ENCODE data around the gene NRXN3.

NRXN3 gene

GRCh38 chr14:79699206-79699605 is 1529.0 kb downstream of the NRXN3 start:
- no peak for DNase-seq (ENCODE audit: low spot score)

- no peak for DNase-seq (ENCODE audit: low spot score)
These were observed 1531.2 kb downstream of the NRXN3 start for GRCh38 chr14:79701371-79701770.

- DNase-seq (ENCODE audit: low spot score): no peak
These were observed 1532.0 kb downstream of the NRXN3 start for GRCh38 chr14:79702197-79702596.

- no peak for DNase-seq (ENCODE audit: low spot score)
These were observed 1533.0 kb downstream of the NRXN3 start for GRCh38 chr14:79703209-79703608.

GRCh38 chr14:79704041-79704807 is 1534.1 kb downstream of the NRXN3 start:
- no peak for DNase-seq (ENCODE audit: low spot score)

- no peak for DNase-seq (ENCODE audit: low spot score)
These were observed 1535.1 kb downstream of the NRXN3 start for GRCh38 chr14:79705126-79705894.

GRCh38 chr14:79706382-79706781 is 1536.2 kb downstream of the NRXN3 start:
- DNase-seq (ENCODE audit: low spot score): no peak

GRCh38 chr14:79708426-79709388 is 1538.5 kb downstream of the NRXN3 start:
- no peak for DNase-seq (ENCODE audit: low spot score)

GRCh38 chr14:79709573-79709972 is 1539.4 kb downstream of the NRXN3 start:
- DNase-seq (ENCODE audit: low spot score): no peak

GRCh38 chr14:79712302-79712950 is 1542.3 kb downstream of the NRXN3 start:
- DNase-seq (ENCODE audit: low spot score): no peak

GRCh38 chr14:79721399-79722084 is 1551.4 kb downstream of the NRXN3 start:
- no peak for DNase-seq (ENCODE audit: low spot score)

GRCh38 chr14:79724934-79725717 is 1555.0 kb downstream of the NRXN3 start:
- DNase-seq (ENCODE audit: low spot score): no peak

- no peak for DNase-seq (ENCODE audit: low spot score)
These were observed 1557.7 kb downstream of the NRXN3 start for GRCh38 chr14:79727900-79728299.

GRCh38 chr14:79728331-79728730 is 1558.2 kb downstream of the NRXN3 start:
- DNase-seq (ENCODE audit: low spot score): no peak

GRCh38 chr14:79729731-79730130 is 1559.6 kb downstream of the NRXN3 start:
- DNase-seq (ENCODE audit: low spot score): no peak

- DNase-seq (ENCODE audit: low spot score): no peak
These were observed 1560.0 kb downstream of the NRXN3 start for GRCh38 chr14:79730196-79730595.

GRCh38 chr14:79730953-79731352 is 1560.8 kb downstream of the NRXN3 start:
- no peak for DNase-seq (ENCODE audit: low spot score)

GRCh38 chr14:79732911-79733655 is 1562.9 kb downstream of the NRXN3 start:
- no peak for DNase-seq (ENCODE audit: low spot score)

- DNase-seq (ENCODE audit: low spot score): no peak
These were observed 1564.0 kb downstream of the NRXN3 start for GRCh38 chr14:79734151-79734550.

GRCh38 chr14:79734656-79735055 is 1564.5 kb downstream of the NRXN3 start:
- DNase-seq (ENCODE audit: low spot score): no peak

Data from germinal center (tissue), 1 donor.